ENCODE results near the gene KCNJ12. TPM values are rescaled to one million over a fixed set of nuclear protein-coding genes. Genes with fewer than 3 reads are reported as not detected.
"Not testable (repeated sequence)": the region's sequence is repeated elsewhere in the genome, so short reads cannot be mapped to it uniquely, and the experiment has no call there.

The KCNJ12 gene
- polyA plus RNA-seq, 3 donors = not detected

- H3K9ac ChIP-seq (ENCODE audit: insufficient read depth, low read length, poor library complexity, severe bottlenecking); H3K4me3 ChIP-seq (replicated peaks in 1 of 3; ENCODE audit: low read depth in 2 of 3, low read length in 3 of 3); DNase-seq; H2AFZ ChIP-seq (ENCODE audit: insufficient read depth, low read depth, low read length, poor library complexity, severe bottlenecking); H3K36me3 Mint-ChIP-seq; H3K27ac Mint-ChIP-seq; H3K4me1 Mint-ChIP-seq; H3K4me3 Mint-ChIP-seq; H3K27me3 Mint-ChIP-seq (ENCODE audit: low read depth in 3 of 3); H3K4me2 ChIP-seq (replicated peaks; ENCODE audit: extremely low read depth, low read length, poor library complexity, severe bottlenecking); H3K79me2 ChIP-seq (ENCODE audit: insufficient read depth, low read length); H3K9me3 Mint-ChIP-seq; H3K27me3 ChIP-seq (ENCODE audit: control insufficient read depth in 2 of 2, insufficient read depth in 2 of 2, low read length in 2 of 2); H3K9me3 ChIP-seq (replicated peaks in 1 of 2; ENCODE audit: control insufficient read depth in 1 of 2, insufficient read depth in 1 of 2, low read length in 2 of 2); H4K20me1 ChIP-seq (ENCODE audit: insufficient read depth, low read length); H3K36me3 ChIP-seq (replicated peaks in 1 of 2; ENCODE audit: control insufficient read depth in 1 of 2, insufficient read depth in 2 of 2, low read length in 2 of 2); H3K4me1 ChIP-seq (ENCODE audit: control insufficient read depth in 1 of 2, insufficient read depth in 2 of 2, low read length in 2 of 2); intact Hi-C loops (cut with micrococcal nuclease); H3K27ac ChIP-seq (ENCODE audit: low read depth in 1 of 2, low read length in 2 of 2): not testable (repeated sequence)
- 100% methylated on average over 2 of the region's 8 CpGs for WGBS (ENCODE audit: insufficient coverage)
Observed at GRCh38 chr17:21426876-21427275, 50.7 kb downstream of the KCNJ12 start.

DNA sequence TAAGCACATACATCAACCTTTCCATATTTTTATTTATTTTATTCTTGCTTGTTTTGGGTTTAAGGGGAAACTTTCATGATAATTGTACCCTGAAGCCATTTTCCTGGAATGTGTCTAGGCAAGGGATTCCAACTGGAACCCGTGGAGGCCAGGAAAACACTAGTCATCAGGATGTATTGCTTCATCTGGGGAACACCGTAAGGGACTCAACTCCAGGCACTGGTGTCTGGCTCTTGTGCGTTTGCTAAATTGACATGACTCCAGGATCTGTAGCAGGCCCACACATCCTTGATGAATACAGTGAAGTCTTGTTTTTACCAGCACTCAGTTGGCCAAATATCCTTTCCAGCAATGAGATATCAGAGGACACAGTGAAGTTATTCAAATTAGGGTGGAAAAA, 51.6 kb downstream of the KCNJ12 start:
- H3K4me3 ChIP-seq (replicated peaks in 1 of 3; ENCODE audit: low read depth in 2 of 3, low read length in 3 of 3); H3K9me3 ChIP-seq (replicated peaks in 1 of 2; ENCODE audit: control insufficient read depth in 1 of 2, insufficient read depth in 1 of 2, low read length in 2 of 2); DNase-seq; H3K27ac Mint-ChIP-seq; H3K36me3 ChIP-seq (replicated peaks in 1 of 2; ENCODE audit: control insufficient read depth in 1 of 2, insufficient read depth in 2 of 2, low read length in 2 of 2); H3K9me3 Mint-ChIP-seq; H3K27me3 Mint-ChIP-seq (ENCODE audit: low read depth in 3 of 3); H3K4me3 Mint-ChIP-seq; H4K20me1 ChIP-seq (ENCODE audit: insufficient read depth, low read length); H3K4me1 ChIP-seq (ENCODE audit: control insufficient read depth in 1 of 2, insufficient read depth in 2 of 2, low read length in 2 of 2); H3K79me2 ChIP-seq (ENCODE audit: insufficient read depth, low read length); H3K27ac ChIP-seq (ENCODE audit: low read depth in 1 of 2, low read length in 2 of 2); H2AFZ ChIP-seq (ENCODE audit: insufficient read depth, low read depth, low read length, poor library complexity, severe bottlenecking); H3K36me3 Mint-ChIP-seq; intact Hi-C loops (cut with micrococcal nuclease); H3K9ac ChIP-seq (ENCODE audit: insufficient read depth, low read length, poor library complexity, severe bottlenecking); H3K27me3 ChIP-seq (ENCODE audit: control insufficient read depth in 2 of 2, insufficient read depth in 2 of 2, low read length in 2 of 2); H3K4me2 ChIP-seq (replicated peaks; ENCODE audit: extremely low read depth, low read length, poor library complexity, severe bottlenecking); H3K4me1 Mint-ChIP-seq: not testable (repeated sequence)
- no CpG with 5 or more reads among the region's 3 CpGs for WGBS (ENCODE audit: insufficient coverage)

DNA sequence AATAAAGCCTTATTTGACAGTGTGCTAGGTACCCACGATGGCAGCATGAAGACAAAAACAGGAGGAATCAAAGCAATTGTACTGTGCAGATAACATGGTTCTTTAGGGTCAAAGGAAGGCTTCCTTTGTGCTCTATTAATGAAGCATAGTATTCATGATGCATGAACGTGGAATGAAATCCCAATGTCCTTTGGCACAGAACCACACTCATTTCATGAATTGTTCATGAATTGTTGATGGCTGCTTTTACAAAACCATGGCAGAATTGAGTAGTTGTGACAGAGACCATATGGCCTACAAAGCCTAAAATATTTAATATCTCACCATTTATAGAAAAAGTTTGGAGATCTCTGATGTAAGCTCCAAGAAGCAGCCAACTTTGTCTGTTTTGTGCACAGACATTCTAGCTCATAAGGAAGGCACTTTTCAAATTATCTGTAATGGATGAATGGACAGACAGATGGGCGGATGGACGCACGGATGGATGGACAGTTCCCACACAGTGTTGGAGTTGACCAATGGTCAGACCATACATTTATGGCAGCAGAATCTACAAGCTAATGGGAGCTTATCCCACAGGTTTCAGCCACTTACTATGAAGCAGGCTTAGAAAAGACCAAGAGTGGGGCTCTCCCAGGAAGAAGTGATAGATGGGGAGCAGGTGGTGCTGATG, 52.7 kb downstream of the KCNJ12 start:
- H3K27ac Mint-ChIP-seq; H3K9me3 Mint-ChIP-seq; DNase-seq; intact Hi-C loops (cut with micrococcal nuclease); H3K36me3 ChIP-seq (replicated peaks in 1 of 2; ENCODE audit: control insufficient read depth in 1 of 2, insufficient read depth in 2 of 2, low read length in 2 of 2); H3K9ac ChIP-seq (ENCODE audit: insufficient read depth, low read length, poor library complexity, severe bottlenecking); H3K4me3 Mint-ChIP-seq; H3K4me1 Mint-ChIP-seq; H3K79me2 ChIP-seq (ENCODE audit: insufficient read depth, low read length); H2AFZ ChIP-seq (ENCODE audit: insufficient read depth, low read depth, low read length, poor library complexity, severe bottlenecking); H3K4me1 ChIP-seq (ENCODE audit: control insufficient read depth in 1 of 2, insufficient read depth in 2 of 2, low read length in 2 of 2); H3K27me3 ChIP-seq (ENCODE audit: control insufficient read depth in 2 of 2, insufficient read depth in 2 of 2, low read length in 2 of 2); H4K20me1 ChIP-seq (ENCODE audit: insufficient read depth, low read length); H3K27me3 Mint-ChIP-seq (ENCODE audit: low read depth in 3 of 3); H3K4me3 ChIP-seq (replicated peaks in 1 of 3; ENCODE audit: low read depth in 2 of 3, low read length in 3 of 3); H3K27ac ChIP-seq (ENCODE audit: low read depth in 1 of 2, low read length in 2 of 2); H3K4me2 ChIP-seq (replicated peaks; ENCODE audit: extremely low read depth, low read length, poor library complexity, severe bottlenecking); H3K9me3 ChIP-seq (replicated peaks in 1 of 2; ENCODE audit: control insufficient read depth in 1 of 2, insufficient read depth in 1 of 2, low read length in 2 of 2); H3K36me3 Mint-ChIP-seq: not testable (repeated sequence)
- WGBS (ENCODE audit: insufficient coverage) = no CpG with 5 or more reads among the region's 5 CpGs

- H3K4me3 ChIP-seq (replicated peaks in 1 of 3; ENCODE audit: low read depth in 2 of 3, low read length in 3 of 3); H3K9me3 ChIP-seq (replicated peaks in 1 of 2; ENCODE audit: control insufficient read depth in 1 of 2, insufficient read depth in 1 of 2, low read length in 2 of 2); H3K79me2 ChIP-seq (ENCODE audit: insufficient read depth, low read length); H3K4me1 ChIP-seq (ENCODE audit: control insufficient read depth in 1 of 2, insufficient read depth in 2 of 2, low read length in 2 of 2); H3K27me3 ChIP-seq (ENCODE audit: control insufficient read depth in 2 of 2, insufficient read depth in 2 of 2, low read length in 2 of 2); intact Hi-C loops (cut with micrococcal nuclease); H3K27ac Mint-ChIP-seq; H3K4me3 Mint-ChIP-seq; DNase-seq; H3K27ac ChIP-seq (ENCODE audit: low read depth in 1 of 2, low read length in 2 of 2); H4K20me1 ChIP-seq (ENCODE audit: insufficient read depth, low read length); H3K36me3 ChIP-seq (replicated peaks in 1 of 2; ENCODE audit: control insufficient read depth in 1 of 2, insufficient read depth in 2 of 2, low read length in 2 of 2); H3K4me2 ChIP-seq (replicated peaks; ENCODE audit: extremely low read depth, low read length, poor library complexity, severe bottlenecking); H2AFZ ChIP-seq (ENCODE audit: insufficient read depth, low read depth, low read length, poor library complexity, severe bottlenecking); H3K9ac ChIP-seq (ENCODE audit: insufficient read depth, low read length, poor library complexity, severe bottlenecking); H3K36me3 Mint-ChIP-seq; H3K27me3 Mint-ChIP-seq (ENCODE audit: low read depth in 3 of 3); H3K4me1 Mint-ChIP-seq; H3K9me3 Mint-ChIP-seq: not testable (repeated sequence)
- WGBS (ENCODE audit: insufficient coverage) = no CpG with 5 or more reads among the region's 5 CpGs
Observed at GRCh38 chr17:21429921-21430628, 53.9 kb downstream of the KCNJ12 start.

Measured in CD14-positive monocyte (primary cell).